Measurements from ENCODE around the gene PHLDA2.

The PHLDA2 gene

GRCh38 chr11:2888266-2888968 is 40.8 kb downstream of the PHLDA2 start:
- Histone ChIP-seq H3K4me1 (peaks cover 79% of the 10 kb centered on the region), H3K9ac (no peak overlapping the region), H3K36me3 (no peaks in the 10 kb centered on the region), H3K4me3 (no peak overlapping the region), H3K9me3 (no peaks in the 10 kb centered on the region), H3K27me3 (peaks cover 19% of the 10 kb centered on the region; the same call in 1 of the 2 replicates), H4K20me1 (peaks cover 11% of the 10 kb centered on the region), H3K27ac (no peak overlapping the region), H3K4me2 (peak overlapping the region; percentile 92)
- no peak for TF ChIP-seq Cebpa-rat (IDR thresholded peaks at IDR 0.05)

GRCh38 chr11:2887515-2888195 is 41.6 kb downstream of the PHLDA2 start:
- no peak overlapping the region for H3K4me3 ChIP-seq
- H4K20me1 ChIP-seq, result peaks cover 19% of the 10 kb centered on the region
- peaks cover 80% of the 10 kb centered on the region for H3K4me1 ChIP-seq
- H3K9ac ChIP-seq, result 0 out of 2 replicates have a peak overlapping the region, but pooled peaks have one; percentile 28
- H3K9me3 ChIP-seq, result no peaks in the 10 kb centered on the region
- peak overlapping the region; percentile 92 for H3K4me2 ChIP-seq
- no peaks in the 10 kb centered on the region for H3K36me3 ChIP-seq
- H3K27ac ChIP-seq, result no peak overlapping the region
- H3K27me3 ChIP-seq, result peaks cover 27% of the 10 kb centered on the region
- no peak for TF ChIP-seq Cebpa-rat (IDR thresholded peaks at IDR 0.05)

DNA sequence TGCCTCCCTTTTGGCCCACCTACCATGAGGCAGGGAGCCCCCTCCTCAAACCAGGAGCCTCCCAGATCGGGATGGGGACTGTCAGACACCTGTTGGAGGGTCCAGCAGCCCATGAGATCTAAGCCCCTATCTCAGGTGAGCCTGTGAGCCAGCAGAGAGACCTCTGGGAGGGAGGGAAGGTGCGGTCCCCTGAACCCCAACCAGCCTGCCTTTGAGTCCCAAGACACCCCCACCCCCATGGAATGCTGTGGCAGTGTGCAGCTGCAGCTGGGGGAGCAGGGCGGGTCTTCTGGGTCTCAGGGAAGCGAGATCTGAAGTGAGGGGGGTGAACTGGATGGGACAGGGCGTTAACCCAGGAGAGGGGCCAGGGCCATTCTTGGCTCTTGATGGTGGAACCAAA is 42.3 kb downstream of the PHLDA2 start:
- Histone ChIP-seq H3K4me1 (peaks cover 82% of the 10 kb centered on the region), H3K9me3 (no peaks in the 10 kb centered on the region), H4K20me1 (peaks cover 25% of the 10 kb centered on the region), H3K4me3 (no peak overlapping the region), H3K9ac (no peak overlapping the region), H3K36me3 (no peaks in the 10 kb centered on the region), H3K27ac (no peak overlapping the region), H3K4me2 (peak overlapping the region; percentile 92), H3K27me3 (peaks cover 31% of the 10 kb centered on the region)
- TF ChIP-seq Cebpa-rat (IDR thresholded peaks at IDR 0.05), result no peak

DNA sequence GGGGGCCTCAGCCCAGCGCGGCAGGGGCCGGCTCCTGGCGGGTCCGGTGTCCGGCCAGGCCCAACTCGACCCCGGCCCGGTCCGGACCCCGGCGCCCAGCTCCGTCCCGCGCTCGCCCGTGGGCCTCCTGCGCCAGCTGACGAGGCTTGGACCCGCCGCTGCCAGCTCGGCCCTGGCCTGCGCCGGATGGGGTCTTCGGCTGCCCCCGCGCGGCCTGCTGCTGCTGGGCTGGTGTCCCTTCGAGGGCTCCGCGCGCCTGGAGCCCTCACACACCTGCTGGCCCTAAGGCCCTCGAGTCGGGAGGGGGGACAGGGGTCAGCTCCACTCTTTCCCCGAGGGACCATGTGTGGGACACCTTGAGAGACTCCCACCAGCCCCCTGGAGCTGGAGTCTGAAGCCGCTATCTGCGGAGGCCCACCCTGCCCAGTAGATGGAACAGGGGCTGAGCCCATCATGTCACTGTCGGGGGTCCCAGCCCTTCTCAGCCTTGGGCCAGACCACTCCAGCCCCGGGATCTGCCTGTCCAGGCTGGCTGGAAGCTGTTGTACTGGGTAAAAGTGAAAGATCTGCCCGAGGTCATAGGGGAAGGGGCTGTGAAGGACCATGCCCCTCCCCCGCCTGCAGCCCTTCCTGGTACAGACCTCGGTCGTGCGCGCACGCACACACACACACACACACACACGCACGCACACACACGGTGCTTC is 42.9 kb downstream of the PHLDA2 start:
- Histone ChIP-seq H3K4me1 (peaks cover 82% of the 10 kb centered on the region), H3K4me2 (peak overlapping the region; percentile 92), H3K36me3 (no peaks in the 10 kb centered on the region), H3K4me3 (peak overlapping the region; percentile 61), H3K27me3 (peaks cover 31% of the 10 kb centered on the region), H3K27ac (peak overlapping the region; percentile 74), H3K9me3 (no peaks in the 10 kb centered on the region), H4K20me1 (peaks cover 25% of the 10 kb centered on the region), H3K9ac (peak overlapping the region; percentile 71; the same call in 1 of the 2 replicates)
- no peak for TF ChIP-seq Cebpa-rat (IDR thresholded peaks at IDR 0.05)

- Histone ChIP-seq H3K27me3 (peaks cover 31% of the 10 kb centered on the region), H3K36me3 (no peaks in the 10 kb centered on the region), H4K20me1 (peaks cover 25% of the 10 kb centered on the region), H3K4me3 (peak within 1 kb of the TSS; percentile 86), H3K9me3 (no peaks in the 10 kb centered on the region), H3K9ac (peak within 1 kb of the TSS; percentile 81), H3K27ac (peak within 1 kb of the TSS; percentile 80), H3K4me2 (peak within 1 kb of the TSS; percentile 92), H3K4me1 (peaks cover 81% of the 10 kb centered on the region)
- no peak for TF ChIP-seq Cebpa-rat (IDR thresholded peaks at IDR 0.05)
Measured at GRCh38 chr11:2885678-2886081, 43.5 kb downstream of the PHLDA2 start, which contains the start of gene CDKN1C. TSS of gene CDKN1C (minus strand) at chr11:2885775. CDS start at chr11:2885456, 319 bp downstream.

- H3K27me3 ChIP-seq, result peaks cover 31% of the 10 kb centered on the region
- H3K4me1 ChIP-seq, result peaks cover 76% of the 10 kb centered on the region
- peak overlapping the region; percentile 55; the same call in 1 of the 2 replicates for H3K27ac ChIP-seq
- peak overlapping the region; percentile 26 for H3K9ac ChIP-seq
- H3K9me3 ChIP-seq, result no peaks in the 10 kb centered on the region
- peak overlapping the region; percentile 92 for H3K4me2 ChIP-seq
- H3K36me3 ChIP-seq, result no peaks in the 10 kb centered on the region
- H4K20me1 ChIP-seq, result peaks cover 25% of the 10 kb centered on the region
- no peak for TF ChIP-seq Cebpa-rat (IDR thresholded peaks at IDR 0.05)
- H3K4me3 ChIP-seq, result peak overlapping the region; percentile 86
Measured at GRCh38 chr11:2885017-2885677, 44.1 kb downstream of the PHLDA2 start.

GRCh38 chr11:2883979-2884815 is 45.0 kb downstream of the PHLDA2 start:
- Histone ChIP-seq H3K27me3 (peaks cover 31% of the 10 kb centered on the region), H3K27ac (peak overlapping the region; percentile 80), H3K4me1 (peaks cover 67% of the 10 kb centered on the region), H3K9ac (peak overlapping the region; percentile 81), H3K9me3 (no peaks in the 10 kb centered on the region), H4K20me1 (peaks cover 25% of the 10 kb centered on the region), H3K36me3 (no peaks in the 10 kb centered on the region; the same call in 1 of the 2 replicates), H3K4me2 (peak overlapping the region; percentile 92), H3K4me3 (peak overlapping the region; percentile 86)
- no peak for TF ChIP-seq Cebpa-rat (IDR thresholded peaks at IDR 0.05)

GRCh38 chr11:2883640-2883978 is 45.6 kb downstream of the PHLDA2 start:
- H3K27ac ChIP-seq, result peak overlapping the region; percentile 80; the same call in 1 of the 2 replicates
- H3K9ac ChIP-seq, result peak overlapping the region; percentile 81
- no peaks in the 10 kb centered on the region for H3K9me3 ChIP-seq
- H3K36me3 ChIP-seq, result no peaks in the 10 kb centered on the region; the same call in 1 of the 2 replicates
- TF ChIP-seq Cebpa-rat (IDR thresholded peaks at IDR 0.05), result no peak
- H3K4me1 ChIP-seq, result peaks cover 65% of the 10 kb centered on the region
- H3K27me3 ChIP-seq, result peaks cover 31% of the 10 kb centered on the region
- H3K4me2 ChIP-seq, result peak overlapping the region; percentile 92
- H3K4me3 ChIP-seq, result peak overlapping the region; percentile 86
- H4K20me1 ChIP-seq, result peaks cover 25% of the 10 kb centered on the region
